ENCODE data around the gene OTC.

The OTC gene

GRCh38 chrX:38357747-38358673, 5.6 kb downstream of the OTC start:
- no peak for DNase-seq (ENCODE audit: low read depth in 2 of 2)

- no peak for DNase-seq (ENCODE audit: low read depth in 2 of 2)
Observed at GRCh38 chrX:38363046-38363445, 10.6 kb downstream of the OTC start.

GRCh38 chrX:38365954-38366353, 13.6 kb downstream of the OTC start:
- DNase-seq (ENCODE audit: low read depth in 2 of 2), result no peak

GRCh38 chrX:38368774-38369173, 16.4 kb downstream of the OTC start:
- no peak for DNase-seq (ENCODE audit: low read depth in 2 of 2)

- DNase-seq (ENCODE audit: low read depth in 2 of 2), result no peak
Observed at GRCh38 chrX:38371641-38372040, 19.2 kb downstream of the OTC start.

- no peak for DNase-seq (ENCODE audit: low read depth in 2 of 2)
Observed at GRCh38 chrX:38374431-38374830, 22.0 kb downstream of the OTC start.

- DNase-seq (ENCODE audit: low read depth in 2 of 2), result no peak
Observed at GRCh38 chrX:38375891-38376290, 23.5 kb downstream of the OTC start.

GRCh38 chrX:38376747-38377146, 24.3 kb downstream of the OTC start:
- DNase-seq (ENCODE audit: low read depth in 2 of 2), result no peak

GRCh38 chrX:38379088-38379487, 26.7 kb downstream of the OTC start:
- DNase-seq (ENCODE audit: low read depth in 2 of 2), result no peak

- no peak for DNase-seq (ENCODE audit: low read depth in 2 of 2)
Observed at GRCh38 chrX:38382663-38383062, 30.3 kb downstream of the OTC start.

GRCh38 chrX:38400389-38400910, 48.0 kb downstream of the OTC start:
- no peak for DNase-seq (ENCODE audit: low read depth in 2 of 2)

- DNase-seq (ENCODE audit: low read depth in 2 of 2), result no peak
Observed at GRCh38 chrX:38402118-38402517, 49.7 kb downstream of the OTC start.

- DNase-seq (ENCODE audit: low read depth in 2 of 2), result no peak
Observed at GRCh38 chrX:38403834-38404233, 51.4 kb downstream of the OTC start.

GRCh38 chrX:38407126-38407525, 54.7 kb downstream of the OTC start:
- no peak for DNase-seq (ENCODE audit: low read depth in 2 of 2)

- DNase-seq (ENCODE audit: low read depth in 2 of 2), result no peak
Observed at GRCh38 chrX:38409289-38409688, 56.9 kb downstream of the OTC start.

- DNase-seq (ENCODE audit: low read depth in 2 of 2), result no peak
Observed at GRCh38 chrX:38426785-38427184, 74.4 kb downstream of the OTC start.

GRCh38 chrX:38431525-38431924, 79.1 kb downstream of the OTC start:
- DNase-seq (ENCODE audit: low read depth in 2 of 2), result no peak

- no peak for DNase-seq (ENCODE audit: low read depth in 2 of 2)
Observed at GRCh38 chrX:38435130-38435529, 82.7 kb downstream of the OTC start.

- no peak for DNase-seq (ENCODE audit: low read depth in 2 of 2)
Observed at GRCh38 chrX:38437093-38437492, 84.7 kb downstream of the OTC start.

GRCh38 chrX:38438321-38438720, 85.9 kb downstream of the OTC start:
- no peak for DNase-seq (ENCODE audit: low read depth in 2 of 2)

- no peak for DNase-seq (ENCODE audit: low read depth in 2 of 2)
Observed at GRCh38 chrX:38452603-38453002, 100.2 kb downstream of the OTC start.

GRCh38 chrX:38458071-38458470, 105.7 kb downstream of the OTC start:
- no peak for DNase-seq (ENCODE audit: low read depth in 2 of 2)

- no peak for DNase-seq (ENCODE audit: low read depth in 2 of 2)
Observed at GRCh38 chrX:38462257-38462656, 109.9 kb downstream of the OTC start.

GRCh38 chrX:38465686-38466085, 113.3 kb downstream of the OTC start:
- no peak for DNase-seq (ENCODE audit: low read depth in 2 of 2)

Data from stimulated activated CD4-positive, alpha-beta T cell treated with anti-CD3 and anti-CD28 coated beads, Interleukin-4, amount 100 ng/mL, for 48 hours (primary cell).